Activated CD4-positive, alpha-beta T cell treated with anti-CD3 and anti-CD28 coated beads for 36 hours (primary cell): ENCODE measurements around the gene MRPL33. TPM values are rescaled to one million over a fixed set of nuclear protein-coding genes. Genes with fewer than 3 reads are reported as not detected.
"Not testable (repeated sequence)": the region's sequence is repeated elsewhere in the genome, so short reads cannot be mapped to it uniquely, and the experiment has no call there.

Experiments
- ATAC-seq: fragments of 200-7000 bp; cut with Tn5 transposase; one replicate; pipeline ENCODE4 v1.10.0; 2021; ENCODE audit warnings: mild to moderate bottlenecking, moderate library complexity
- CTCF ChIA-PET: fragments of 350-600 bp; sonication (Branson Sonifier 250); formaldehyde crosslinking; loops from one replicate; lab custom pipeline; 2021; ENCODE audit warnings: antibody characterized with exemption; lab: Charles Lee
- POLR2A ChIA-PET: fragments of 350-600 bp; sonication (Branson Sonifier 250); formaldehyde crosslinking; loops from one replicate; lab custom pipeline; 2021; ENCODE audit warnings: antibody characterized with exemption, inconsistent platforms; lab: Charles Lee
- DNase-seq: peaks from one replicate; pipeline ENCODE4 v3.0.0-alpha.2; 2020
- H3K27ac Mint-ChIP-seq: one replicate; pipeline ENCODE4 v1.8.0; 2021; ENCODE audit warnings: mixed read lengths
- H3K27me3 Mint-ChIP-seq: one replicate; pipeline ENCODE4 v1.8.0; 2021; ENCODE audit warnings: mixed read lengths
- H3K36me3 Mint-ChIP-seq: one replicate; pipeline ENCODE4 v1.8.0; 2021; ENCODE audit warnings: low read depth, mixed read lengths
- H3K4me1 Mint-ChIP-seq: one replicate; pipeline ENCODE4 v1.8.0; 2021; ENCODE audit warnings: mixed read lengths
- H3K4me3 Mint-ChIP-seq: one replicate; pipeline ENCODE4 v1.8.0; 2021; ENCODE audit warnings: mild to moderate bottlenecking, moderate library complexity, mixed read lengths
- H3K9me3 Mint-ChIP-seq: one replicate; pipeline ENCODE4 v1.8.0; 2021; ENCODE audit warnings: low read depth, mixed read lengths
- intact Hi-C, 2 experiments: fragments of 100-400 bp; cut with DNase I in 1 of 2; cut with micrococcal nuclease in 1 of 2; formaldehyde crosslinking; loops; one replicate each; pipeline versions ENCODE4 v1.14.2 to v1.15.1; 2022 to 2024; cut with DNase I, micrococcal nuclease
- total RNA-seq, 2 experiments: library from RNA; stranded (reverse); gene quantifications; one replicate each; pipeline ENCODE4 v1.2.3, GENCODE V29; 2021

The MRPL33 gene
- total RNA-seq, 2 experiments from 2014 or later: 44.7 to 68.0 TPM

- Mint-ChIP-seq H3K27me3 (peaks cover 3% of the 10 kb centered on the region), H3K4me1 (no peaks in the 10 kb centered on the region), H3K4me3 (no peak overlapping the region), H3K9me3 (peaks cover 4% of the 10 kb centered on the region), H3K27ac (no peak overlapping the region), H3K36me3 (no peaks in the 10 kb centered on the region)
- DNase-seq (no peak), ATAC-seq (no peak)
- ChIA-PET POLR2A (no interaction called here), CTCF (interaction anchor here (0.6 to 2.3 kb wide), 6 partner anchors 10 to 419 kb away, joined by 3 to 10 read pairs (median 5); no protein-coding TSS in a partner anchor)
- intact Hi-C loops: no loop called here
Measured at GRCh38 chr2:27742571-27742970, 28.9 kb upstream of the MRPL33 start.

GRCh38 chr2:27745494-27745893 is 26.0 kb upstream of the MRPL33 start:
- H3K4me1 Mint-ChIP-seq, H3K36me3 Mint-ChIP-seq, H3K27ac Mint-ChIP-seq, intact Hi-C loops, ATAC-seq, DNase-seq, POLR2A ChIA-PET, H3K4me3 Mint-ChIP-seq: not testable (repeated sequence)
- CTCF ChIA-PET: interaction anchor here (0.7 to 0.9 kb wide), 2 partner anchors 9 to 23 kb away, joined by 4 to 5 read pairs; no protein-coding TSS in a partner anchor
- peaks cover 12% of the 10 kb centered on the region for H3K9me3 Mint-ChIP-seq
- peaks cover 11% of the 10 kb centered on the region for H3K27me3 Mint-ChIP-seq

GRCh38 chr2:27746325-27746724 is 25.2 kb upstream of the MRPL33 start:
- Mint-ChIP-seq H3K27me3 (peaks cover 11% of the 10 kb centered on the region), H3K9me3 (peaks cover 12% of the 10 kb centered on the region), H3K27ac (no peak overlapping the region), H3K36me3 (peaks cover 2% of the 10 kb centered on the region), H3K4me3 (no peak overlapping the region), H3K4me1 (no peaks in the 10 kb centered on the region)
- no peak for ATAC-seq
- DNase-seq: no peak
- intact Hi-C loops: no loop called here
- POLR2A ChIA-PET: no interaction called here
- CTCF ChIA-PET: no interaction called here

DNA sequence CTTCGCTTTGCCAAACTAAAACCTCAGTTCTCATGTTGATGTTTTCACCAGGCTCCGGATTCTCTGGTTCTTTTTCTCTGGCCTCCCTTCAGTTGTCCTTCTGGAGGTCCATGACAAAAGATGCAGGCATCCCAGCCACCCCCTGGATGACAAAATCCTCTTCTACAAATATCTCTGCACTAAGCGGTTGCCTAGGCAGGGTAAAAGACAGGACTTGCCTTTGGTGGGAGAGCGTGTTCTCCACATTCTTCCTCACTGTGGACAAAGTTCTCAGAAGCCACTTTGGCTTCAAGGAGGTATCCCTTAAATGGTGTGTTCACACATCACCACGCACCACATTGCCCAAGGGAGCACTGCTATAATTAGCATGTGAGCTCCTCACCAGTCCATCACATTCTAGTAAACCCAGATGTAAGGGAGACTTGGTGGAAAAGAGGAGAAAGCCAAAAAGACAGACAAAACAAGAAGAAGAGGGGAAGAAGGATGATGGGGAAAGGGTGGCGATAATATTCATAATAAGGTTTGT is 23.6 kb upstream of the MRPL33 start:
- intact Hi-C loops: no loop called here

GRCh38 chr2:27748803-27749554 is 22.5 kb upstream of the MRPL33 start:
- POLR2A ChIA-PET, CTCF ChIA-PET: not testable (repeated sequence)

More for the DNA sequence above, 23.6 kb upstream of the MRPL33 start:
- Mint-ChIP-seq H3K36me3 (peaks cover 2% of the 10 kb centered on the region), H3K27ac (no peak overlapping the region), H3K9me3 (peaks cover 12% of the 10 kb centered on the region), H3K27me3 (peaks cover 11% of the 10 kb centered on the region), H3K4me3 (no peak overlapping the region), H3K4me1 (no peaks in the 10 kb centered on the region)
- DNase-seq (no peak), ATAC-seq (no peak)
- CTCF ChIA-PET: no interaction called here
- POLR2A ChIA-PET: no interaction called here

DNA sequence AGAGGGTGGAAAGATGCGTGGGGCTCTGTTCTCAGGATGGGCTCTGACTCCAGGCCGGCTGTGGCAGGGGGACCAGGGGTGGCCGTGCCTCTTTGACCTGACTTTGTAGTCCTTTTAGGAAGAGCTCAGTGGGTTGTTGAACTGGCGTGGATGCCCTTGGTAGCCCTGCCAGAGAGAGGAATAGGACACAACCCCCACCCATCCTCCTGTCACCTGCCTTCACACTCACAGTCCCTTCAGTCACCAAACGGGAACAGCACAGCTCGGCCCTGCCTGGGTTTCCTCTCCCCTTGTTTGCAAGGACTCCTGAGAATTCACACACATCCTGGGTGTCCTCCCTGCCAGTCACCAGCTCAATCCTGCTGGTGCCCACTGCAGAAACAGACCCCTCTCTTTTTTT is 20.1 kb upstream of the MRPL33 start:
- ChIA-PET CTCF (interaction anchor here (0.6 to 1.0 kb wide), 3 partner anchors 37 to 677 kb away, joined by 3 read pairs; no protein-coding TSS in a partner anchor), POLR2A (no interaction called here)
- Mint-ChIP-seq H3K4me3 (no peak overlapping the region), H3K27me3 (peaks cover 9% of the 10 kb centered on the region), H3K36me3 (peaks cover 2% of the 10 kb centered on the region), H3K9me3 (peaks cover 11% of the 10 kb centered on the region), H3K27ac (no peak overlapping the region), H3K4me1 (peaks cover 3% of the 10 kb centered on the region)
- DNase-seq: no peak
- ATAC-seq: no peak
- intact Hi-C loops: loop anchor here in 1 of 2 experiments (10.0 kb wide), 1 partner anchor 793 kb away; no protein-coding TSS in a partner anchor

More at GRCh38 chr2:27748803-27749554, 22.5 kb upstream of the MRPL33 start:
- DNase-seq, H3K36me3 Mint-ChIP-seq, ATAC-seq, intact Hi-C loops, H3K4me1 Mint-ChIP-seq, H3K27ac Mint-ChIP-seq, H3K4me3 Mint-ChIP-seq: not testable (repeated sequence)
- H3K9me3 Mint-ChIP-seq: peaks cover 12% of the 10 kb centered on the region
- peaks cover 11% of the 10 kb centered on the region for H3K27me3 Mint-ChIP-seq

DNA sequence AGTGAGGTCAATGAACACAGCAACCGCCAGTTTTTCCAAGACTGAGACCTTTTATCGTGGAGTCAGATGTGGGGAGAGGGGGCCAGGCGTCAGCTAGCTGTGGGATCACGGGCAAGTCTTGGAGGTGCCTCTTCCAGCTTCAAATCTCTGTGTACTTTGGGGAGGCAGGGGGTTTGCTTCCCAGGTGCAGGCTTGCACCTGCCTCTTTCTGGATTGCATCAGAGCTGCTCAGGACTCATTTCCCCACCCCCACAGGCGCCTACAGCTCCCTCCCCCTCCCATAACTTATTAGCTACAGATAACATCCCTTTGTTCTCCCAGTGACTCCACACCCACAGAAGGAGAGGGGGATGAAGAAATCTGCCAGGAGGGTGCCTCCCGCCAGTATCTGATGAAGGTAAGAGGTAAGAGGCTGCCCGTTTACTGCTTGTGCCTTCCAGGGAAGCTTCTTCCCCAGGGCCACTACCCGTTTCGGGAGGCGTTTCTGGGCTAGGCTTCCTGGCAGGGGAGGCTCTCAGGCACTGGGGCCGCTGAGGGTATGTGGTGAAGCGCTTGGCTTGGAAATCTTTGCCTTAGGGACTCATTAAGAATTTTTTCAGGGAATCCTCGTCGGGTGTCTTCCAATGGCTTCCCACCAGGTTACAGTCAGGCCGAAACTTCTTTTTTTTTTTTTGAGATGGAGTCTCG is 18.8 kb upstream of the MRPL33 start:
- Mint-ChIP-seq H3K36me3 (peaks cover 2% of the 10 kb centered on the region), H3K4me1 (peaks cover 3% of the 10 kb centered on the region), H3K4me3 (no peak overlapping the region), H3K27ac (no peak overlapping the region), H3K9me3 (peaks cover 11% of the 10 kb centered on the region), H3K27me3 (peaks cover 9% of the 10 kb centered on the region)
- ATAC-seq (no peak), DNase-seq (no peak)
- intact Hi-C loops: loop anchor here in 1 of 2 experiments (10.0 kb wide), 1 partner anchor 792 kb away; no protein-coding TSS in a partner anchor
- ChIA-PET POLR2A (interaction anchor here (0.6 kb wide), 1 partner anchor 655 kb away, joined by 3 read pairs; no protein-coding TSS in a partner anchor), CTCF (interaction anchor here (0.6 to 2.7 kb wide), 6 partner anchors 29 to 700 kb away, joined by 3 to 20 read pairs (median 3); no protein-coding TSS in a partner anchor)

DNA sequence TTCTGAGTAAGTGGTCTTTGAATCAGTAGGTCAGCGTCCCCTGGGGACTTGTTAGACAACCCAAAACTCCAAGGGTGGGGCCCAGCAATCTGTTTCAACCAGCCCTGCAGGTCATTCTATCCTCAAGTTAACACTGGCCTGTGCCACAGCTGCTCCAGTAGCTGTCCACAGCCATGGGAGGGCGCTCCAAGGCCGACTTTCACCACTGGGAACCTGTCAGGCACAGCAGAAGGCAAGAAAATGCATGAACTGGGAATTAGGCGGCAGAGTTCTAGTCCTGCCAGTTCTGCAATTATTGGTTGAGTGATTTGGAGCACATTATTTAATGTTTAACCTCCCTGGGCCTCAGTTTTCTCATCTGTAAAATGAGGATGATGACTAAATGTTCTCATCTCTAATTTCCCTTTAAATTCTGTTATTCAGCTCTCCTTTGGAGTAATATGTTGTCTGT is 17.4 kb upstream of the MRPL33 start:
- DNase-seq (peak; percentile 92), ATAC-seq (peak; percentile 99)
- no peak overlapping the region for H3K4me3 Mint-ChIP-seq
- H3K36me3 Mint-ChIP-seq: no peaks in the 10 kb centered on the region
- ChIA-PET CTCF (interaction anchor here (0.6 to 2.7 kb wide), 26 partner anchors 9 to 738 kb away, joined by 3 to 20 read pairs (median 4); partner anchors contain the start of gene MRPL33), POLR2A (interaction anchor here (0.7 kb wide), 1 partner anchor 660 kb away, joined by 3 read pairs; no protein-coding TSS in a partner anchor)
- peaks cover 3% of the 10 kb centered on the region for H3K4me1 Mint-ChIP-seq
- intact Hi-C loops: loop anchor here (1.0 to 10.0 kb wide), 5 partner anchors 51 to 791 kb away; no protein-coding TSS in a partner anchor
- no peak overlapping the region for H3K27ac Mint-ChIP-seq
- peaks cover 3% of the 10 kb centered on the region for H3K27me3 Mint-ChIP-seq
- peaks cover 2% of the 10 kb centered on the region for H3K9me3 Mint-ChIP-seq

- ChIA-PET POLR2A (no interaction called here), CTCF (interaction anchor here (0.8 to 2.7 kb wide), 16 partner anchors 10 to 737 kb away, joined by 3 to 20 read pairs (median 4); partner anchors contain the start of gene MRPL33)
- Mint-ChIP-seq H3K9me3 (no peaks in the 10 kb centered on the region), H3K4me3 (no peak overlapping the region), H3K4me1 (peaks cover 3% of the 10 kb centered on the region), H3K27ac (no peak overlapping the region), H3K27me3 (no peaks in the 10 kb centered on the region), H3K36me3 (no peaks in the 10 kb centered on the region)
- ATAC-seq: no peak
- DNase-seq: no peak
- intact Hi-C loops: loop anchor here (1.0 to 10.0 kb wide), 5 partner anchors 52 to 790 kb away; no protein-coding TSS in a partner anchor
Measured at GRCh38 chr2:27754831-27755230, 16.7 kb upstream of the MRPL33 start.

DNA sequence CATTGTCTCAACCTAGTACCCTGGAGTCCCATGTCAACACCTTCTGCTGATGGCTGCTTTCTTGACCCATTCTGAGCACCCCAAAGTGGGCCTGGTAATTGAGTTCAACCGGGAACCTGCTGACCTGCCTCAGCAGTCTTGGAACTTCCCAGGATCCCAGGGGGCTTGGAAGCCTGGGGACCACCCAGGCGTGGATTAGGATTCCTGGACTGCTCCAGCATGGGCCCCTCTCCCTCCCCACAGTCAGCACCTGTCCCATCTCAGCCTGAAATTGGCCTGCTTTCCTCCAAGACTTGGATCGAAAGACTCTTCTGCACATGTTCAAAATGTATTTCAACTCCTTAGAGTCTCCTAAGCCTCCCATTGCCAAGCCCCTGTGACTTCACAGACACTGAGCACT is 15.4 kb upstream of the MRPL33 start:
- POLR2A ChIA-PET: no interaction called here
- ATAC-seq (no peak), DNase-seq (no peak)
- Mint-ChIP-seq H3K27ac (no peak overlapping the region), H3K9me3 (no peaks in the 10 kb centered on the region), H3K36me3 (no peaks in the 10 kb centered on the region), H3K27me3 (no peaks in the 10 kb centered on the region), H3K4me1 (peaks cover 3% of the 10 kb centered on the region), H3K4me3 (no peak overlapping the region)
- CTCF ChIA-PET: no interaction called here
- intact Hi-C loops: loop anchor here in 1 of 2 experiments (10.0 kb wide), 1 partner anchor 789 kb away; no protein-coding TSS in a partner anchor
